GDM1 (cell line): ENCODE data around the gene GCNT1.
"Not testable (repeated sequence)": the region's sequence is repeated elsewhere in the genome, so short reads cannot be mapped to it uniquely, and the experiment has no call there.

Experiments used
- DNase-seq: peaks from one replicate; lab custom pipeline; 2025; lab: John Stamatoyannopoulos, UW

GCNT1 gene

DNA sequence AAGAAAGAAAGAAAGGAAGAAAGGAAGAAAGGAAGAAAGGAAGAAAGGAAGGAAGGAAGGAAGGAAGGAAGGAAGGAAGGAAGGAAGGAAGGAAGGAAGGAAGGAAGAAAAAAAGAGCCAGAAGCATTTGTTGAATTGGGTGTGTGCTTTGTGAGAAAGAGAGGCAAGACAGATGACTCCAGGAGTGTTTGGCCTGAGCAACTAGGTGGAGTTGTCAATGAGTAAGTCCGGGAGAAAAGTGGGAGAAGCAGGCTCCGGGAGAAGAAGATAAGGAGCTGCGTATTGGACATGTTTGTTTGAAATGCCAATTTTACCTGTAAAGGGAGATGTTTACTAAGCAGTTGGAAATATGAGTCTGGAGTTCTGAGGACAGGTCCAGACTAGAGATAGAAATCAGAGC lies 15.1 kb upstream of the GCNT1 start:
- no peak for DNase-seq

DNA sequence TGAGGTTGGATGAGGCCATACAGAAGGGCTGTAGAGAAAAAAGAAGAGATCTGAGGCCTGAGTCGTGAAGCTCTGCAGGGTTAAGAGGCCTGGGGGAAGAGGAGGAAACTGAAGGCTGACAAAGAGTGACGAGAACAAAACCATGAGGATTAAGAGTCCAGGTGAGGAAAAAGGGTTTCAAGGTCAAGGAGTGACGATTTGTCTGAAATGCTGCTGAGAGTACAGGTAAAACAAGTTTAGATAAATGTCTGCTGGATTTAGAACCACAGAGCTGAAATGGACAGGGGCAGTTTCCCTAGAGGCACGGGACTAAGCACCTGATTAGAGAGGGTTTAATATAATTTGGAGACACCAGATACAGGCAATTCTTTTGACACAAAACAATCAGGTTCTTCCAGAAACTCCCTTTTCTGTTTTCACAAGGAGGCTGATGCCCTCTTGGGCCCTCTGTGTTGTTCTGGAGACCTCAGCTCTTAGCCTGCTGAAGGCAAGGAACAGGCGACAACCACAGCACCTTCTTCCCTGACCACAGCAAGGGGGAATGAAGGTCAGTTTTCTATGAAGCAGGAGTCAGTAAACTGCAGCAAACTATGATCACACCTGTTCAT lies 14.6 kb upstream of the GCNT1 start:
- DNase-seq = no peak

DNA sequence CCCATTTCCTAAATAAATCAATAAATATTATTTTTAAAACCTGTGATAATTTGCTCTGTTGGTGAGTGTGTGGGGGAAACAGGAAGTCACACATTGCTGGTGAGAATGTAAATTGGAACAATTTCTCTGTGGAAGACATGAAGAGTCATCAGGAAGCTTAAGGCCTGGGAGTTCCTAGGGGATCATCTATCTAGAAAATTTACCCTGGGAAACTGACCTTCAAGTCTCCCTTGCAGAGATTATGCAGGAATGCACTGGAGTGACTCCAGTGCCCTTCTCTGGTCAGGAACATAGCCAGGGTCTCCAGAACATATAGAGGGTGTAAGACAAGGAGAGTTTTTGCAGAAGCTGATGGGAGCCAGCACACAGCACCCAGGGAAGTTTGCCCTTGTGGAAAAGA lies 13.0 kb upstream of the GCNT1 start:
- no peak for DNase-seq

DNA sequence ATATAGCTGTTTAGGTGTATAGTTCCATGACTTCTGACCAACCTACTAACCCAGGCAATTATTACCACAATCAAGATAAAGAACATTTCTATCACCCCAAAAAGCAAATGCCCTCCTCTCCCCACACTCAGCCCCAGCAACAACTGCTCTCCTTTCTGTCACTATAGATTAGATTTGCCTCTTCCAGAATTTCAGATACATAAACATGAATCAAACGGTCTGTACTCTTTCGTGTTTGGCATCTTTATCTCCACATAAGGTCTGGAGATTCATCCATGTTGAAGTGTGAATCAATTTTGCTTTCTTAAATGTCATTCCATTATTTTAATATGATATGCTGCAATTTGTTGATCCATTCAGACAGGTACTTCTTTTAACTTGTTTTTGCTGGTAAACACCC lies 10.5 kb upstream of the GCNT1 start:
- no peak for DNase-seq

DNA sequence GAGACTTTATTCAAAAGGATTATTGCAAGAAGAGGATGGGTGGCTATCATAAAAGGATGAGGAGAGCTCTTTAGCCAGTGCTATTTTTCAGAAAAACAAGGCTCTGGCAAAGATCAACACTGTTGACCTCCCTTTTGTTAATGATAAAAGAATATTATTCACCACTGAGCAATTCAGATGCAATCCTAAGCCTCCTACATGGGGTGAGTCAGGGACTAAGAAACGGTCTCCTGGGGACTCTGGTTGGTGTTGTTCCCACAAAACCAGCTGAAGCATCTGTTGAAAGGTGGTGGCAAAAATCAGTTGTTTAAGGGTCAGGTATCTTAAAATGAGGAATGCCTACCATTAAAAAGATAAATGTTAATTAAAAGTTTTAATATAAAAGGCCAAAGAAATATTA lies 7.7 kb upstream of the GCNT1 start:
- no peak for DNase-seq

DNA sequence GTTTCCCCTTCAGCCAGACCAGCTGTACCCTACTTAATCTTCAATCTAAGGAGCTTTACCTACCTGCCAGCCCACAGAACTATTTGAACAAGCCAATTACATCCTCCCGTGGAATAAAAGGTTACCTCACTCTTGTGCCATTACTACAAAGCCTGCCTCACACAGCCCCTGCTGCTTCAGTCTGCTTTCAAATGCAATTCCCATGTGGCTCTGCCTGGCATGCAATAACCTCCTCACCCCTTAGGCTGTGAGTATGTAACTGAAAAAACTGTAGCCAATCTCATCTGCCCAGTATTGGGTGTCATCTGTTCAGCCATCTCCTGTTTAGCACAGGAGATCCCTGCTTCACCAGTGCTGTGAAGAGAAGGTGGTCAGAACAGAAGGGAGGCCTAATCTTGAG lies 6.1 kb upstream of the GCNT1 start:
- no peak for DNase-seq

DNA sequence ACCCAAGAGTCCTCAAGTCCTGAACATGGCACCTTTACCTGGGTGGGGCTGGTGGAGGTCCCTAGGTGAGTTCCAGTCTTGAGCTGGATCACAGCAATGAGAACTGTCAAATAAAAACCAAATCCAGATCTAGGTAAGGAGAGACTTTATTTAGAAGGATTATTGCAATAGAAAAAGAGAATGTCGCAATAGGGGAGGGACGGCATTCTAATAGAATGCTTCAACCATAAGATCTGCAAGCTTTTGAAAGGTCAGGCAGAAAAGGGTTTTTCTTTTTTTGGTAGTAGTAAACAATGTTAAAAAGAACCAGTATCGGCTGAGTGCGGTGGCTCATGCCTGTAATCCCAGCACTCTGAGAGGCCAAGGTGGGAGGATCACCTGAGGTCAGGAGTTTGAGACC lies 5.2 kb upstream of the GCNT1 start:
- no peak for DNase-seq

DNA sequence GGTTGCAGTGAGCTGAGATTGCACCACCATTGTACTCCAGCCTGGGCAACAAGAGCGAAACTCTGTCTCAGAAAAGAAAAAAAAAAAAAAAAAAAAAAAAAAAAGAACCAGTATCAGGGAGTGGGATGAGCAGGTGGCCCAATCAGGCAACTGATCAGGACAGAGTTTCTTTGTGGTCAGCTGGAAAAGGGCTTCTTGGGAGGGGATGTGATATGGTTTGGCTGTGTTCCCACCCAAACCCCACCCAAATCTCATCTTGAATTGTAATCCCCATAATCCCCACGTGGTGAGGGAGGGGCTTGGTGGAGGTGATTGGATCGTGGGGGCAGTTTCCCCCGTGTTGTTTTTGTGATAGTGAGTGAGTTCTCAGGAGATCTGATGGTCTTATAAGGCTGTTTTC lies 4.7 kb upstream of the GCNT1 start:
- no peak for DNase-seq

DNA sequence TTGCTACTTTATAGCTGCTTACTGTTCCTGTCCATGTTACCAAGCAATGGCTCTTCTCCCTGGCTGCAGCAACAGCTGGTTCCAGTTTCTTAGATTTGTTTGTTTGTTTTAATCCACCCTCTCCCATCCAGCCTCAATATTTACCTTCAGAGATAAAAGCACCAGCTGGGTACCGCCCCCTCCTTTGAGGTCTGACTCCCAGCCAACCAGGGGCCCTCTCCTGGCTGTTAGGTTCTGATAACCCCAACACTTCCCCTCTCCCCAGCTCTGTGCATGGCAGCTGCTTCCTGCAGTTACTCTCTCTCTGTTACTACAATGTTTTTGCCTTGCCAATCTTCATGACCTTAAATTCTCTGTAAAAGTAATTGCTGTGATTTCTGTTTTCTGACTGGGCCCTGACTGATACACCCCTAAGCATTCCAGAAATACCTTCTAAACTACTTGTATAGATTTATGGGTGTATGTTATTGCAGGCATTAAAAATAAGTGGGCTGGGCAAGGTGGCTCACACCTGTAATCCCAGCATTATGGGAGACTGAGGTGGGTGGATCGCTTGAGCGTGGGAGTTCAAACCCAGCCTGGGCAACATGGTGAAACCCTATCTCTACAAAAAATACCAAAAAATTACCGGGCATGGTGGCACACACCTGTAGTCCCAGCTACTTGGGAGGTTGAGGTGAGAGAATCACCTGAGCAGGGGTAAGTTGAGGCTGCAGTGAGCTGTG lies 2.6 kb upstream of the GCNT1 start:
- DNase-seq = peak; percentile 91

DNA sequence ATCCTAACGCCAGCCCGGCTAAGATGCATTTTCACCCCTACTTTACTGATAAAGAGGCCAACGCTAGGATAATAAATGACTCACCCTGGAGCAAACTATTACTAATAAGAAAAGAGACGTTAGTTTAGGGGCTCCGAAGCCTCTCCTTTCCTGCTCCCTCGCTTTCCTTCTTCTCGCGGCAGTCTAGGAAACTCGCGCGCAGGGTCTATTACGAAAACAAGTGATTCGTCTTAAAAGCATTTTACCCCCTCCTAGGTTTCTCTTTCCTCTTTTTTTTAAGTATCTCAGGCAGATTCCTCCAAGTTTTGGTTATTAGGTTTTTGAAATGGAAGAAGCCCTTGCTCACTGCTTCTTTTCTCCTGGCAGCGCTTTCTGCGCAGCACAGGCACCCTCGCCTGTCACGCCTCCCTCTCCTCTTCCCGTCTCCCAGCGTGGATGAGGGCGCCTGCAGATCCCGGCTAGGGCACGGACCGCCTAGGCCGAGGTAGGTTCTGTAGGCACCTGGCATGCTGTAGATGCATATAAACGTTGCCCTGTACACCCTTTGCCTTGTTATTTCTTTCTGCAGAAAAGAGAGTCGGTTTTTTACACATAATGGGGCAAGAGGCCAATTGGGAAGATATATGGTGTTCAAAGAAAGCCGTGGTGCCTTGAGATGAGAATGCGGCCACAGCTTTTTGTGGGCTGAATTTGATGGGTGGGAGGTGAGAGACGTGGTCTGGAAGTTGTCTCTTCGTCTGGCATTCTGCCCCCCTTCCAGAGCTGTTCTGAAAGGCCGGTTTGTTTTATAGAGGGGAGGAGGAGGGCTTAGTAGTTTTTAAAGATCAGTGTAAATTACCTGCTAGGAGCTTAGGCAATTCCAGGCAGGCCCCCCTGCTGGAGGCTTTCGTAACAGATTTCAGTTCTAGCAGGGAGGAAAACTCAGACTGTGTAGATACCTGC lies 983 bp downstream of the GCNT1 start:
- DNase-seq = peak; percentile 33

DNA sequence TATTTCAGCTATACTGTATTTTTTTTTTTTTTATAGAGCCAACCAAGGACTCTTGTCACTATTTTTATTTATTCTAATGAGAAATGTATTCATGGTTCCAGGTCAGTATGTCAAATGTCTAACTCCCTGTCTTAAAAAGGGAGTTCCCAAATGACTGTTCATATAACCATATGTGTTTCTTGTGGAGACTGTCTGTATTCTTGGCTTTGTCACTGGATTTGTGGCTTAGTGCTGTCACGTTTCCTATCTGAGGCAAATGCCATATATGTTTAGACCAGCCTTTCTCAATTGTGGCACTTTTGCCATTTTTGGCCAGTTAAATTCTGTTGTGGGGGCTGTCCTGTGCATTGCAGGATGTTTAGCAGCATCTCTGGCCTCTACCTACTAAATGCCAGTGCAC lies 3.1 kb downstream of the GCNT1 start:
- no peak for DNase-seq

DNA sequence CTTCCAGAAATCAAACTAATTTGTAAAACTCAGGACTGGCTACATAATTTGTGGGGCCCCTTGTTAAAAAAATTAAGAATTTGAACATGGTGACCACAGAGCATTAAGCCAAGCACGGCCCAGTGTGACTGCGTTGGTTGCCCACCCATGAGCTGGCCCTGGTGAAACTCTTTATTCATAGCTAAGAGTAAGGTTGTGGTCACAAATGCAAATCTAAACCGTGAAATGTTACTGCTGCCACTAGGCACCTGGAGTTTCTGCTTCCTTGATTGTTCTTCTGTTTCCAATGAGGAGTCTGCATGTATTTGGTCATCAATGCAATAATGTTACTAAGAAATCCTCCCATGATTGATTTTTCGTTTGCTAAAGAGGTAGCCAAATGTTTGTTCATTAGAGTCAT lies 4.2 kb downstream of the GCNT1 start:
- DNase-seq = no peak

DNA sequence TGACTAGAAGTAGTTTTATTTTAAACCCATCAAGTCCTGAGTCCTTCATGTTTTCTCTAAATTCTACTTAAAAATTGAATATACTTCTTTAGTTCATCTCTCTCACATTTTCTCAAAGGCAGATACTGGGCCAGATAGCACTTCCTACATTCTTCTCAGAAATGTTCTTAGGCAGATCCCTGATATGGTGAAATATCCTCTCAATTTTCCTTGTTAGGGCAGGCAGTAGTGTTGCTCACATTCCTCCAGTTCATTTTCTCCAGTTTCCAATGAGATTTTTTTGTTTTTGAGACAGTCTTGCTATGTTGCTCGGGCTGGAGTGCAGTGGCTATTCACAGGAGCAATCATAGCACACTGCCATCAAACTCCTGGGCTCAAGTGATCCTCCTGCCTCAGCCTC lies 5.7 kb downstream of the GCNT1 start:
- no peak for DNase-seq

DNA sequence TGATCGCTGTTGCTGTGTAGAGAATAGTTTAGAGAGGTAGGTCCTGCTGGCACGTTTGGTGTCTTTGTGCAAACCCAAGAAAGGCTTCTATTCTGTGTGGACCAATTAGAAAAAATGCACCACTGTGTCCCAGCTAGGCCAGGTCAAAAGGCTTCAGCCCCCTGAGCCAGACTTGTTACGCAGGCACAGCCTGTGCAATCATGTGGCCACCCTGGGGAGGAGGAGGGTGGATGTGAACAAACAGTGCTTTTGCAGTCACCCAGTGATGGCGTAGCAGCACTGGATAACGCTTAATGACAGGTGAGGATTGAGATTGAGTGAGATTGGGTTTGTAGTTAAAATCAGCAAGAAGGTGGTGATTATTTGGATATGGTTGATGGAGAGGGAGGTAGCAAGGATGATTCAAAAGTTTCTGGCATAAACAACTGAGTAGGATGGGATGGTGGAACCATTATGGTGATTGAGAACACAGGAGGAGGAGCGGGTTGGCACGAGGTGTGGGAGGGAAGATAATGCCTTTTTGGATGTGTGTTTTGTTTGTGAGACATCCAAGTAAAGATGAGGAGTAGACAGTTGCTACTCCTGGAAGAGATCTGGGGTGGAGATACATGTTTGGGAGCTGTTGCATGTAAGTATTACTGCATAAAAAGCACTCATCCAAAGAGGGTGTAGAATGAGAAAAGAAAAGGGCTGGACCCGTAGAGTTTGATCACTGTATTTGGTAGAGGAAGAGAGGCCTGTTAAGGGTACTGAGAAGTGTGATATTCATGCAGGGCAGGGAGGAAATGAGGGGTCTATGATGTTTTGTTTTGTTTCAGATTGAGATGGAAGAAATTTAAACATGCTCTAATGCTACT lies 6.7 kb downstream of the GCNT1 start:
- DNase-seq = no peak

DNA sequence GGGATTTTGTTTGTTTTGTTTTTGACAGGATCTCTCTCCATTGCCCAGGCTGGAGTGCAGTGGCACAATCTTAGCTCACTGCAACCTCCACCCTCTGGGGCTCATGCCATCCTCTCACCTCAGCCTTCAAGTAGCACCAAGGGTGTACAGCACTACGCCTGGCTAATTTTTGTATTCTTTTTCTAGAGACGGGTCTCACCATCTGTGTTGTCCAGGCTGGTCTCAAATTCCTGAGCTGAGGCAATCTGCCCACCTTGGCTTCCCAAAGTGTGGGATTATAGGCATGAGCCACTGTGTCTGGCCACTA lies 7.3 kb downstream of the GCNT1 start:
- DNase-seq = no peak

DNA sequence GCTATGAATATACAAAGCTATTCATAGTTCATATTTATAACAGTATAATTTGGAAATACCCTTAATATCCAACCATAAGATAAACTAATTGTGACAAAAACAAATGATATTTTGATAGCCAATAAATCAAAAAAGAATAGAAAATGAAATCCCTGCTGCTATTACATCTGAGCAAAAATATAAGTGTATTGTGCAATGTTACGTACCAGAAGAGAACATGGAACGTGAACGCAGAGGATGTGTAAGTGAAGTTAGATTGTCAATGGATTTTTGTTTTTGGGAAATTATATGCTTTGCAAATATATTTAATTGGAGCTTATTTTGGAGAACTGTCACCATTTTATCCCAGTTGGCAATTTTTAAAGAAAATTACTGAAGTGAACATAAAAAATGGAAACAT lies 15.4 kb downstream of the GCNT1 start:
- no peak for DNase-seq

DNA sequence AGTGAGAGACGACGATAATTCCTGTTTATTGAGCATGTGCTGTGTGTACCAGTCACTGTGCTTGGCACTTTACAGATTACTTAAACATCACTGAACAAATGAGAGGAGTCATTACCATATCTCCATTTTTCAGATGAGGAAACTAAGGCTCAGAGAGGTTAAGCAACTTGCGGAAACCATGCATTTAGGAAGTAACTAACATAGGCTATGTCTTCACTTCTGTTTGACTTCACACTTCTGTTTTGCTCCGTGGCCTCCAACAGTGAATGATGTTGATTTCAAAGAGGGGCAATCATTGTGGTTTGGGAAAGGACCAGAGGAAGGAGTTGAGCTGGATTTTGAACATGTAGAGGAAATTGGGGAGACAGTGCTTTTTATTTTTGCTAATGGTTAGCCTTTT lies 16.7 kb downstream of the GCNT1 start:
- no peak for DNase-seq

DNA sequence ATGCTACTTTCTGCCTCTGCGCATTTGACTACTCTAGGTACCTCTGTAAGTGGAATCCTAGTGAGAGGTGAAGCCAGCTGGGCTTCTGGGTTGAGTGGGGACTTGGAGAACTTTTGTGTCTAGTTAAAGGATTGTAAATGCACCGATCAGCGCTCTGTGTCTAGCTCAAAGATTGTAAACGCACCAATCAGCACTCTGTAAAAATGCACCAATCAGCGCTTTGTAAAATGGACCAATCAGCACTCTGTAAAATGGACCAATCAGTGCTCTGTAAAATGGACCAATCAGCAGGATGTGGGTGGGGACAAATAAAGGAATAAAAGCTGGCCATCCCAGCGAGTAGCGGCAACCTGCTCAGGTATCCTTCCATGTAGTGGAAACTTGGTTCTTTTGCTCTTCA lies 18.8 kb downstream of the GCNT1 start:
- not testable (repeated sequence) for DNase-seq

DNA sequence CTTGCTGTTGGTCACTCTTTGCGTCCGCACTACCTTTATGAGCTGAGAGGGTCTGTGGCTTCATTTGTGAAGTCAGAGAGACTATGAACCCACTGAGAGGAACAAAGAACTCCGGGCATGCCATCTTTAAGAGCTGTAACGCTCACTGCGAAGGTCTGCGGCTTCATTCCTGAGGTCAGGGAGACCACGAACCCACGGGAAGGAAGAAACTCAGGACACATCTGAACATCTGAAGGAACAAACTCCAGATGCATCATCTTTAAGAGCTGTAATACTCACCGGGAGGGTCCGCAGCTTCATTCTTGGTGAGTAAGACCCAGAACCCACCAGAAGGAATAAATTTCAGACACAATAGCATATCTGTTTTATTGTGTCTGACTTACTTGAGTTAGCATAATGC lies 19.2 kb downstream of the GCNT1 start:
- peak; percentile 48 for DNase-seq

DNA sequence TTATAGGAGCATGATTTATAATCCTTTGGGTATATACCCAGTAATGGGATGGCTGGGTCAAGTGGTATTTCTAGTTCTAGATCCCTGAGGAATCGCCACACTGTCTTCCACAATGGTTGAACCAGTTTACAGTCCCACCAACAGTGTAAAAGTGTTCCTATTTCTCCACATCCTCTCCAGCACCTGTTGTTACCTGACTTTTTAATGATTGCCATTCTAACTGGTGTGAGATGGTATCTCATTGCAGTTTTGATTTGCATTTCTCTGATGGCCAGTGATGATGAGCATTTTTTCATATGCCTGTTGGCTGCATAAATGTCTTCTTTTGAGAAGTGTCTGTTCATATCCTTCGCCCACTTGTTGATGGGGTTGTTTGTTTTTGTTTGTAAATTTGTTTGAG lies 20.4 kb downstream of the GCNT1 start:
- DNase-seq = not testable (repeated sequence)

DNA sequence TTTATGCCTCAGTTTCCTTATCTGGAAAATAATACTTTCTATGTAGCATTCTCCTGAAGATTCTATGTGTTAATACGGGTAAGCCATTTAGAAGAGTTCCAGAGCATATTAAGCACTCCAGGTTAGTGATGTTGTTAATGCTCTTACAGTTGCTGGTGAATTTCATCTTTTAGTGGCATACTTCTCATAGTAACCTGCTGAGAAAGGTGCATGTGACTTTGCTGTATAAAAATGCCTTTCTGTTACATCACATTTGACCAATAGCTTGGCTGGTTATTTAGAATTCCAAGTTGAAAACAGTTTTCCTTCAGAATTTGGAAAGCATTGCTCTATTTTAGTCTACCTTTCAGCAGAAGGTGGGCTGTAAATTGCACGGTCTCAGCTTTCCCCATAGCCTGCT lies 27.2 kb downstream of the GCNT1 start:
- DNase-seq = no peak

DNA sequence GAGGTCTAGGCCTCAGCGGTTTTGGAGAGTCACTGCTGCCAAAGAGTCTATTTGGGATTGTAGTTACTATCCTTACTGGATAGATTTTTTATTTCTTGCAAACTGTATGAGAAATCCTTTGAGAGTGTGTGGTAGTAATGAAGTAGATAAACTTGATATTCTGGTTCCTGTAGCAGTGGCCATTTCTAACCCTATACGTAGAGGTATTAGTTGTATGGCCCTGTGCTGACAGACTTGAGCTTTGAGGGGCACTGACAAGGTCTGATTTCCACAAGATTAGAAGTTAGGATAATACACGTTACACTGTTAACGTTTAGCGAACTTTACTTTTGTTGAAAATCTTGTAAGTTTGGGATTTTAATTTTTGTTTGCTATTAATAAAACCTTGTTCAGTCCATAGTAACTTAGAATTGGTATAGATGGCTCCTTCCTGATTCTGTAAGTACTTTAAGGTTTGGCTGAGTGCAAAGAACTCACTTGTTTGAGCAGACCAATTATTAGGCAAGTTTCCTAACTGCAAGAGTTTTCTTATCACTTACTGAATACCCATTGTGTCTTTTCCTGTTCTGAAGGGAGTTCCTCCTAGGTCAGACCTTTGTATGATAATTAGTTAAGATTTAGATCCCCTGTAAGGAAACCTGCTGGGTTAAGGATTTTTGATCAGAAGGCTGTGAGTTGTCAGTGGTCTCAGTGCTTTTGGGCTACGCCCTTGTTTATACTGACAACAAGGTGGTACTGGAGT lies 31.4 kb downstream of the GCNT1 start:
- peak; percentile 8 for DNase-seq
